Stimulated activated naive CD4-positive, alpha-beta T cell (primary cell): ENCODE data around the gene COQ3.
A peak's percentile ranks its signal among the peaks of the same experiment; 100 is the strongest.
"Not testable (repeated sequence)": the region's sequence is repeated elsewhere in the genome, so short reads cannot be mapped to it uniquely, and the experiment has no call there.

ENCODE experiments used
- DNase-seq, 6 experiments: peaks; one replicate each; lab custom pipeline; 2025; lab: John Stamatoyannopoulos, UW

Gene COQ3

DNA sequence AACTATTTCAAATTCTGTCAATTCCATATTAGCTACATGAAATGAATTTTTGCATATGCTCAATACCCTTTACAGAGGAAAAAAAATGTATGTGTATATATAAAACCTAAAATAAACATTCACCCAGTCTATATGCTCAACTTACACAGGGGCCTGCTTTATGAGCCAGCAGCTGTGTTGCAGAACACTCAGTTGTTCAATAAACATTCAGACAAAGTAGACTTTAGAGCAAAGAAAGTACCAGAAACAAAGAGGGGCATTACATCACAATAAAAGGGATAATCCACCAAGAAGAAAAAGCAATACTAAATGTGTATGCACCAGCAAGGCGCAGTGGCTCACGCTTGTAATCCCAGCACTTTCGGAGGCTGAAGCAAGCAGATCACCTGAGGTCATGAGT lies 9.5 kb downstream of the COQ3 start:
- no peak for DNase-seq

DNA sequence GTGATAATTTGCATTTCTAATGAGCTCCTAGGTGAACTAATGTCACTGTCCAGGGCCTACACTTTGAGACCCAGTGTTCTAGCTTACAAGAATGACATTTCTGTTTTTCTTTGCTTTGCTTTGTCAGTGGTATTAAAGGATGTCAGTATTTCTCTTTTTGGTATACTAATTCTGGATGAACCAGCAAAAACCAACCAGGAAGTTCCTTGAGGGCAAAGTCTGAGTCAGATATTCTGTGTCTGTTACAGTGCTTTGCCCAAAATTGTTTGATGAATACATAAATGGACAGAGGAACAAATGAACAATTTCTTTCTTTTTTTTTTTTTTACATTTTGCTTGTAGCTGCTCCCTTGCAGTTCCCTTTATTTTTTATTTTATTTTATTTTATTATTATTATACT lies 15.4 kb downstream of the COQ3 start:
- no peak for DNase-seq

DNA sequence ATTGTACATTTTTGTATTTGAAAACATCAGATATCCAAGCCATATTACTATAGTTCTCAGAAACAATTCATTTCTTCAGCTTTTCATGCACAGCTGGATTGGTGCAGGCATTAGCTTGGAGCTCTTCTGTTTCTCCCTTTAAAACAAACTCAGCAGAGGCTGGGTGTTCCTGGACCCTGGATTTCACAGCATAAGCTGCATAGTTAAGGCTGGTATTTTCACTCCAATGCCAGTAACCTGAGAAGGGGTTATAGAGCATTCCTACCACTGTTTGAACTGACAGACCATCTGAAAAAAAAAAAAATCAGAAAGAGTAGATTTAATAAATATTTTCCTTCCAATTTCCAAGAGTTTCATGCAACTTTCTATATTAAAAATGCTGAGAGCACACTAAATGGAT lies 24.5 kb downstream of the COQ3 start:
- no peak for DNase-seq

DNA sequence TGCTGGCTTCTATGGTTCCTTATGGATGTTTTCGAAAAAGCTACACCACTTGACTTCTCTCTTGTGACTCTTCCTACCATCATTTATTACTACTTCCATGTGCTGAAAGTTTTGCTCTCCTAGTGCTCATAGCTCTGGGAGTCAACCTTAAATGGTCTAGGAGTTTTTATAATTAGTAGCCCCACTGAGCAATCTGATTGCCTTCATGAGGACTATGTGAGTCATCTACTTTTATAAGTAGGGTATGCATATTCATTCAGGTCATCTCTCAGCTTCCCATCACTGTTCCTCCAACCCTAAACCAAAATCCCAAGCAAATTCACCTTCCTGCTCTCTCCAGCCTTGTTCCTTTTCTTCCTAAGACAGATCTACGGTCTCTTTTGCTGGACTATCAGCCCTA lies 27.1 kb downstream of the COQ3 start:
- DNase-seq: no peak

DNA sequence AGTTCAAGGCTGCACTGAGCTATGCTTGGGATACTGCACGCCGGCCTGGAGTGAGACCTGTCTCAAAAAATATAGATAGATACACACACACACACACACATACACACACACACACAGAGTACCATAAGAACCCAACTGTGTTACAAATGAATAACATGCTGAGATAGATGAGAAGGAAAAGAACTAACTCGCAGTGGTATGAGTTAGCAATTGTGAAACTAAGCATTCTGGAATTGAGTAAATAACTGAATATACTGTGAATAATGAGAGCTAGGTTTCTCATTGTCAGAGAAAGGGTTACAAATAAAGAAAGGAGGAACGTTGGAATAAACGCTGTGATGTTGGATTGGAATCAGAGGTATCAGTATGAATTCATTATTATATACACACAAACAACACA lies 30.0 kb downstream of the COQ3 start:
- no peak for DNase-seq

DNA sequence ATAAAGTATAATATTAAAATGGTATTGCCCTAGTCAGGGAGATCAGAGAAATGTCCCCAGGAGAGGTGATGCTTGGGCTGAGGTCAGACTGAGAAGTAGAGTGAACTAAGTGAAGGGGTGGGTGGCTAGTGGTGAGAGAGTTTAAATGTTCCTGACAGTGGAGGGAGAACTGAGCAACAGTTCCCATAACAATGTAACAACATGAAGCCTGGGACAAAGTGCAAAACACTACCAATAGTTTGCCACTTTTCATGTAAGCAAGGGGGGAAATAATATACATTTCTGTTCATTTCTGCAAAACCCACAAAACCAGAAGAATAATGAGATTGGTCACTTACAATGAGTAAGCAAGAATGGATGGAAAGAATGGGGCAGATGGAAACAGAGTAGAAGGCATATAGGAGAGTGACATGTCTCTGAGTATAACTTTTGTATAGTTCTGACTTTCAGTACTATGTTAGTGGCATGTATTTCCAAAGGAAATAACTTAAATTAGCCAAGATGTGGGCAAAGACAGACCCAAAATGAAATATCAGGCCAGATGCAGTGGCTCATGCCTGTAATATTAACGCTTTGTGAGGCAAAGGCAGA lies 31.2 kb downstream of the COQ3 start:
- no peak for DNase-seq

DNA sequence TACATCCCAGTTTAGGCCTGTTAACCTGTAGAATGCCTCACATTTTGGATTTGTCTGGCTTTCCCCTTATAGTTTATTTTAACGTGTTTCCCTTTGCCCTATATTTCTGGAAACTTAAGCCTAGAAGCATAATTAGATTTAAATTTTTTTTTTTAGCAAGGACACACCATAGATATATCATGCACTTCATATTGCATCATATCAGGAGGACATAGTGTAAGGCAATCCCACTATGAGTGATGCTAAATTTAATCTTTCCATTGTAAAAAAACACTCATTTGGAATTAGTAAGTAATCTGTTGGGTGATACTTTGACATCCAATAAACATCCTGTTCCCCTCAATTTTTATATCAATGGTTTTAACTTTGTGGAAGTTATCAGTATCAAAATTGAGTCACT lies 34.2 kb downstream of the COQ3 start:
- DNase-seq: no peak

DNA sequence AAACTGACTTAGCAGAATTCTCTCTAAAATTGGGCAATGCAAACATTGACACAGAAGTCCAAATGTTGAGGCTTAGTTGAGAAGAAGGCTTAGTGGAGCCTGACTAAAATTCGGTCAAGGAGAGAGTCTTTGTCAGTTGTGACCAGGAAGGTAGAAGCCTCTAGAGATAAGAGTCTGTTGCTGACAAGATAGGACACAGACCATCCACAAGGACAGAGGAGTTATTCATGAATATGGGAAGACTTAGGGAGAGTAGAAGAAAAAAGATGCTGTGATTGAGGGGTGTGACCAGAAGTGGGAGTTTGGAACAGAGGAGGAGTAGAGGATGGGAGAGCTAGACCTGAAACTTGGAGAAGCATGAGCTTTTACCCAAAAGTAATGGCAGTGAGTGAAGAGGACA lies 37.4 kb downstream of the COQ3 start:
- DNase-seq: no peak

DNA sequence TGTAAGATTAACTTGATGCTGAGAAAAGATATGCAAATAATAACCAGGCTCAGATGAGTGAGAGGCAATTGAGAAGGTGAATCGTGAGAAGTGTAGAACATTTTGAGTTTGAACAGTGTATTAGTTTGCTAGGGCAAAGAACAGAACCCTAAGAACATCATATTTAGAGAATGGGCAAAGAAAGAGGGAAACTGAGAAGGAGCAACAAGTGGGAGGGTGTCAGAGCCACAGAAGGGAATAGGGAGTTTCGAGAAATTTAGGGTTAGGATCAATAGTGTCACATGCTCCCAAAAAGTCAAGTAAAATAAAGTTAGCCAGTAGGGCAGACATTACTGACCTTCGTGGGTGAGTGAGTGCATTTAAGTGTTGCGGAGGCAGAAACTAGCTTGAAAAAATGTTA lies 39.0 kb downstream of the COQ3 start:
- DNase-seq: no peak

DNA sequence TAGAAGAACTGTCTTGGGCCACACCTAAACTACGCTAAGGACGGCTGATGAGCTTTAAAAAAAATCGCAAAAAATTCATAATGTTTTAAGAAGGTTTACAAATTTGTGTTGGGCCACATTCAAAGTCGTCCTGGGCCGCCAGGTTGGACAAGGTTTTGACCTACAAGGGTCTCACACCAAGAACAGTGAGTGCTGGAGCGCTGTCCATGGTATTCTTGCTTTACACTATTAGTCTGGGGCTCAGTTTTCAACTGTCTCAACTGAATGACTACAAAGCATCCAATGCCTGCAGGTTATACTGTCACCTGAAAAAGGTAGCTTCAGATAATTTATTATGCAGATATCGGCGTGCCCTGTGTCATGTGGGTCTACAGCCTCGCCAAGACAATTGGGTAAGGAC lies 40.9 kb downstream of the COQ3 start:
- DNase-seq: no peak

DNA sequence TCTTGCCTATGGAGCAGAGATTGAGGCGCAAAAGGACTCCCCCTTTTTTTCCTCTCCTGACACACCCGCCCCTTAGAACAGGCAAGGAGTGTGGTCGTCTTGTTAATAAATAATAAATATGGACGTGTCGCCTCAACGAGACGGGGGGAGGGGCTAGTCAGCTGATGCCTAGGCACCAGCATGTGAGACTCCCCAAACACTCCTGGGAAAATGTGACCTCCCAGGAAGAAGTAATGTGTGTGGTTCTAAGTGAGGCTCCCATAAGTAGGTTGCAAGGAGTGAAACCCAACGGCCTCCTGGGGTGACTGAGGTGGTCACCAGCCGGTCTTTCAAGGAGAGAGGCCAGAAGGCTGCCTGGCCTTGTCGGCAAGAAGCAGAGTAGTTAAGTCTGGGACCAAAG lies 43.4 kb downstream of the COQ3 start:
- no peak for DNase-seq

DNA sequence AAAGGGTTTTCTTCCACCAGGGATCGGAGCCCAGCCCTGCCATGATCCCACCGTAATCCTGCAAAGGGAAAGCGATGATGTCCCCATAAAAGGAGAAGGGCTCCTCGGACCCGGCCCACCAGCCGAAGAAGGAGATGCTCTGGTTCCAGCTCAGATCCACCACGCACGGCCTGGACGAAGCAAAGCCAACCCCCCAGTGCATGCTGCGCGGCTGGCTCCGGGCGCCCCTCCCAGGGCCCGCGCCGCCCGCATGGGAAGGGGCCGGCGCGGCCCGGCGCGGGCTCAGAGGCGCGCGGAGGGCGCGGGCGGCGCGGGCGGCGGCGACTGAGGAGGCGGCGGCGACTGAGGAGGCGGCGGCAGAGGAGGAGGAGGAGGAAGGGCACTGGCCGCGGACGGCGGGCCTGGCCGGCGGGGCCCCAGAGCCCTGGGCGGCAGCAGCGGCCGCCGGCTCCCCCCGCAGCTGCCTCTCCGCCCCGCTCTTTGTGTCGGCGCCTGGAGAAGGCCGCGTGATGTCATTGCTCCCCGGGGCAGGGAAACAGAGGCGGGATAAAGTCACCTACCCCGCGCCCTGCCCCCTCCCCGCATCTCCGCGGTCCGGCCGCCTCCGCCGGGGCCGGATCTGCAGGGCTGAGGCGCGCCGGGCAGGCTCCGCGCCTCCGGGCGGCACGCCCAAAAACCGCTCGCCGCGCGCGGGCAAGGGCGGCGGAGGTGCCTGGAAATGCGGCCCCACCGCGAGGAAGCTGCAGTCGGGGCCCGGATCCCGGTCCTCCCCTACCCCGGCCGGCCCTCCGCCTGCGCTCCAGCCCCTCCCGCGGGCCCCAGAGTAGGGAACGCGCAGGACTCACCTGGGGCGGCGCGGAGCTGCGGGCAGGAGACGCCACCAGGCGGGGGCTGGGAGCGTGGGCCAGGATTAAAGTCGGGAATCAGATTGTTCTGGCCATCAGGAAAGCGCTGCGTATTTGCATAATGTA lies 44.5 kb downstream of the COQ3 start, which contains the start of gene FAXC:
Gene FAXC (minus strand): TSS at position 504 of the 971 bp plus-strand sequence. CDS start 302 bp downstream, at position 202.
- DNase-seq: no peak

DNA sequence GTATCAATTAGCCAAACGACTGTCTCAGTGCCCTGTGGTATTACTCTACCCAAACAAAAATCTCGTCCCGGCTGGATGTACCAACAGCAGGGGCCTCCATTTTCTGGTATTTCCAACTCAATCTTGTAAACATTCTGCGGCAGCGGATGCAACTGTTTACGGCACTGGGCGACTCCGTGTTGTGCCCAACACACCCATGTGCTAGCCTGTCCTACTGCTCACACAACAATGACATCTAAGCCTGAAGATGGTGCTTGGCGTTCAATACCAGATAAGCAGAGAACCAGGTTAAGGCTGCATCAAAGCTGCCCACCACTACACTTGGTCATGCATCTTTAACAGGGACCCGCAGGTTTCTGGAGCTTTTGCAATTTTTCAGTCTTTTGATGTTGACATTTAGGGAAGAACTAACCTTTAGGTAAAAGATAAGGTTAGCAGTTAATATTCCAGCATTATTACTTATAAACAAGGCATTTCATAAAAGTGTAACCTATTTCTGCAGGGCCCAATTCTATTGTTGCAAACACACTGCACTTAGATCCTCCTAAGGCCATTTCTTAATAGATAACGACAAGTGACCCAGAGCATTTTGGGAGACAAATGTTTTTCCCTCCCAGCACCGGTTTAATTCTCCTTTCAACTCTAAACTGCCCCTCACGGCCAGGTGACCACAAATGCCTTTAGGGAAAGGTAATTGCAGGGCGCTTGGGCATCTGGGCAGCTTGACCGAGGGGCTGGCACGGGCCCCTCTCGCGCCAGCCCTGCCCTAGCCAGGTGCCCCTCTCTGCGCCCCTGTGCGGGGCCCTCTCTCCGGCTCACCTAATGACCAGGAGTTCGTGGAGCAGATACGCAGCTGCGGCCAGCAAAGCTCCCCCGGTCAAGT lies 45.5 kb downstream of the COQ3 start:
- DNase-seq: no peak

DNA sequence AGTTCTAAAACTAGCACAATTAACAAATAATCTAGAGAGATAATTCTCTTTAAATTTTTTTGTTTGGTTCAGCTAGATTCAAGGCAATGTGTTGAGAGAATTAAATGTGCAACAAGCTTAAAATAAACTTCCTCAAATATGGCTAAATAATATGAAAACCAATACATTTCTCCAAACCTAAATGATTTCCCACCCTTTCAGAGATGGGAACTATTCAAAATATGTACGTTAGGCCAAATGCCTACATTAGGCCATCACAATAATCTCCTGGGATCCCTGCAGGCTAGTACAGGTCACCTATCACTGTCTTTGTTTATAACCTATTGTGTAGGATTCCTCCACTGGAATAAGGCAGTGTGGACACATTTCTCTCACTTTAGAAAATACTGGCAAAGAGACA lies 46.2 kb downstream of the COQ3 start:
- DNase-seq: no peak

DNA sequence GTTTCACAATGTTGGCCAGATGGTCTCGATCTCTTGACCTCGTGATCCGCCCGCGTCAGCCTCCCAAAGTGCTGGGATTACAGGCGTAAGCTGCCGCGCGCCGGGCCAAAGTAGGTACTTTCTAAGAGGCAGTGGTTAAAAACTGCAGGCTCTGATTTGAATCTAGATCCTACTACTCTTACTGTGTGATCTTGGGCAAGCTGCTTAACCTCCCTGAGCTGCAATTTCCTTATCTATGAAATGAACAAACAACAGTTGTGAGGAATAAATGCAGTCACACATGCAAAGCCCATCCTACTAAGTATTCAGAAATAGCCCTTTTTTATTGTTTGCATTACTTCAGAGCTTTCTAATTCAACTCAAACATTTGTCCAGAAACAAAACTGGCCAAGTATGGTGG lies 47.4 kb downstream of the COQ3 start:
- no peak for DNase-seq

DNA sequence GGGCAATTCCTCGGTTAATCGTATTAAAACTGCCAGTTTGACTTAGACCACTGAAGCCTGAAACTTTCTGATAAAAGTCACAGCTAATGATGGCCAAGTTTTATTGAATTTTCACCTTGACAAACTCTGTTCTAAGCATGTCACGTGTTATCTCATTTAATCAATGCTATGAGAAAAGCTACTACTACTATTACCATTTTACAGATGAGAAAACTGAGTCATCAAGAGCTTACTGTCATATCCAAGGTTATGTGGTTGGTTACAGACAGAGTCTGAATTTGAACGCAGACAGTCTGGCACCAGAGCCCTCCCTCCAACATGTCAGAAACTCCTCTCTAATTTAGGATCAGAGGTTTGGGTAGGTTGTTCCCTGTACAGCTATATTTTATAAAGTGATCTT lies 48.8 kb downstream of the COQ3 start:
- DNase-seq: no peak

DNA sequence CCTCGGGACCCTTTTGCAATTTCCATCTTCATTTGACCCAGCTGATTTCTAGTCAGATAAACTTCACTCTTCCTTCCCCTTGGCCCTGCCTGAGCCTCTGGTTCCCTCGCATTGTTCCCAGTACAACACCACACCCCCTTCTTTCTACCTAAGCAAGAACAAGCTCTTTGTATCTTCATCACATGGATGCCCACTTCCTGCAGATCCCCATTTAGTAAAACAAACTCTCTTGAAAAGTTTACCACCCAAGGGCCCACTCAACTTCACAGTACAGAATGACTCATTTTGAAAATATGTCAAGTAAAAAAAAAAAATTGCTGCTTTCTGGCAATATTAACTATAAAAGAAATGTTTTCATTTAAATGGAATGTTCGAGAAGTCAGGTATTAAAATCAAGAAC lies 49.7 kb downstream of the COQ3 start:
- no peak for DNase-seq

DNA sequence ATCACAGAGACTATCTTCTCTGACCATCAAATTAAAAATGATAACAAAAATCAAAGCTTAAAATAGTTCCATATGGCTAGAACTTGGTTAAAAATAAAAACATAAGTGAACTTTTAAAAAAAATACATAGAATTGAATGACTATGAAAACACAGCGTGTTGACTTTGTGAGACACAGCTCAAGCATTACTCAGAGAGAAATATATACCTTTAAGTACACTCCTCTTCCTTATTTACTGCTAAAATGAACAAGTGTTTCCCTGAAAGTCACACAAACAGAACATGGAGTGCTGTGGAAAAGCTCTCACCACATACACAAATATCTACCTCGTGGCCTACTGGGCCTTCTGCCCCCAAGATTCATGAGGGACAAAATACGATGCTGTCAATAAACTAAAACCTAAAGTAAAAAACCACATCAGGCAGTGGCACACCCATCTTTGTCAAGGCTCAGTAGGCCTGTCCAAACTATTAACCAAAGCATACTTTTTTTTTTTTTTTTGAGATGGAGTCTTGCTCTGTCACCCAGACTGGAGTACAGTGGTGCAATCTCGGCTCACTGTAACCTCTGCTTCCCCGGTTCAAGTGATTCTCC lies 52.0 kb downstream of the COQ3 start:
- no peak for DNase-seq

DNA sequence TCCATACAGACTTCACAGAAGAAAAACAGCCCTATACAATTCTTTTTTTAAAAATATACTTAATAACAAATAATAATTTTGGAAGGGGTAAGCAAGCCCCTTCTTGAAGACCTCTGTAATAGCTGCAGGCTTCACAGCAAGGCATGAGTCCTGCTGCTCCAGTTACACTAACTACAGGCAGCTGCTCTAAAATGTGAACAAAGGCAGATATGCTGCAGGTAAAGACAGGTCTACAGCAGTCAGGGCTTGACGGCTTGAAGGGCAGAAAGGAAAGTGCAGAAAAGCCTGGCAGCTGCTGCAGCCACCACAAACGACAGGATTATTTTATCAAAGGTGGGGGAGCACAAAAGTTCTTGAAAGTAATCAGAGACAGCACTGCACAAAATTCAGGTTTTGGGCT lies 55.8 kb downstream of the COQ3 start:
- no peak for DNase-seq

DNA sequence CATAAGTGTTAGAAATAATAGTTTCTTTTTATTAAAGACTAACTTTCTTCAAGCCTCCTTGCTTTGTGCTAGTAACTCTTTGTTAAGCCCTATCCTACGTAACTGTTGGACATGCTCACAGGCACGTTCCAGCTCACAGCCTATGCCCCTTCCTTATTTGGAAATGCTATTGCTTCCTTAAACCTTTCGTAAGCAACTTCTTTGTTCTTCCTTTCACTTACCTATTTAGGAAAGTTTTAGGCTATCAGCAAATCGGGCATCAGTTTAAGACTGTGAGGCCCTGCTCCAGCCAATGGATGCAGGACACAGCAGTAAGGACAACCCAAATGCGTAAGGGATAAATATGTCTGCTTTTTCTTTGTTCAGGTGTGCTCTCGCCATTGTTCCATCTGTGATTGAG lies 58.7 kb downstream of the COQ3 start:
- DNase-seq: not testable (repeated sequence)

DNA sequence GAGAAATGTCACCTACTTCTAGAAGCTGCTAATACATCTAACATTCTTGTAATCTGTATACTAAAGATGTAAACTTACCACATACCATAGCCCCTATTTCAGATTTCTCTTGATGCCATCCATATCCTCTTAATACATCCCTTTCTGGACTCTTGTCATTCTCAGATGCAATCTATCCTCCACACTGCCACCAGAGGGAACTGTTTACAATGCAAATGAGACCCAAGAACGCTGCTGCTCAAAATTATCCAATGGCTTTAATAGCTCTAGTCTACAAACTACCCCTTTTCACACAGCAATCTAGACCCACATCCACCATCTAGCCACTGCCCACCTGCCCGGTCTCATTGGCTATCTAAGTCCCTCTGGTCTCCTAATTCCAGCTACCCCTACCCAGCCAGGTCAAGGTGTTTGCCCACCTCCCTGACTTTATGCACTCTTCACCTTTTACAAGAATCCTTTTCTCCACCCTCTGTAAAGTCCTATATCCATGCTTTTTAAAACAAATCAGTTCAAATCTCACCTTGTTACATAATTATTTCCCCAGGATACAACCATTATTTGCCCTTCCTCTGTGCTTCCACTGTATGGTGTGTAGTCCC lies 59.4 kb downstream of the COQ3 start:
- DNase-seq: peak in 1 of 6 experiments; percentile 1

DNA sequence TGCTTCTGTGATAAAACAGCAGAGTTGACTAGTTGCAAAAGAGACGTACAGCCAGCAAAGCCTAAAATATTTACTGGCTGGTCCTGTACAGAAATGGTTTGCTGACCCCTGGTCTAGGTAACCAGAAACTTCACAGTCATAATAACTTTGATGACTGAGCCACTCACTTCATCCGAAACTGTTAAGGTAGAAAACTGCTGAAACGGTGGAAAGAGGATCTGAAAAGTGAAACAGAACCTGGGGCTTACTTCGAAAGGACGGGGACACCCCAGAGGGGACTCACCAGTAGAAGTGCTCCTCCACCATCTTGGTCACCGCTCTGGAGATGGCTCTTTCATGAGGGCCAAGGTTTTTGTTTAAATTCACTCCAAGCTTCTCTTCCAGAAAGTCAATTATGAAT lies 60.9 kb downstream of the COQ3 start:
- DNase-seq: no peak
